ENCODE measurements around the gene VCAN.
"Not testable (repeated sequence)": the region's sequence is repeated elsewhere in the genome, so short reads cannot be mapped to it uniquely, and the experiment has no call there.

VCAN gene

GRCh38 chr5:83471405-83472212 lies at the start of gene VCAN:
Gene VCAN (plus strand): TSS chr5:83471744. CDS start chr5:83483519, 11,775 bp downstream.
- DNase-seq, result no peak

GRCh38 chr5:83422284-83422683 lies 49.3 kb upstream of the VCAN start:
- DNase-seq, result no peak

GRCh38 chr5:83426855-83427254 lies 44.7 kb upstream of the VCAN start:
- no peak for DNase-seq

GRCh38 chr5:83428126-83428525 lies 43.4 kb upstream of the VCAN start:
- no peak for DNase-seq

- DNase-seq, result no peak
Measured at GRCh38 chr5:83428890-83429289, 42.7 kb upstream of the VCAN start.

- DNase-seq, result peak; percentile 21
Measured at GRCh38 chr5:83430130-83431010, 41.2 kb upstream of the VCAN start.

- DNase-seq, result no peak
Measured at GRCh38 chr5:83433891-83434290, 37.7 kb upstream of the VCAN start.

- DNase-seq, result no peak
Measured at GRCh38 chr5:83434946-83435345, 36.6 kb upstream of the VCAN start.

GRCh38 chr5:83436276-83436675 lies 35.3 kb upstream of the VCAN start:
- DNase-seq, result no peak

- not testable (repeated sequence) for DNase-seq
Measured at GRCh38 chr5:83437697-83438096, 33.8 kb upstream of the VCAN start.

GRCh38 chr5:83440826-83441225 lies 30.7 kb upstream of the VCAN start:
- DNase-seq, result no peak

GRCh38 chr5:83441747-83442146 lies 29.8 kb upstream of the VCAN start:
- no peak for DNase-seq

- DNase-seq, result no peak
Measured at GRCh38 chr5:83443534-83443933, 28.0 kb upstream of the VCAN start.

- no peak for DNase-seq
Measured at GRCh38 chr5:83444445-83444844, 27.1 kb upstream of the VCAN start.

GRCh38 chr5:83446253-83446947 lies 25.1 kb upstream of the VCAN start:
- DNase-seq, result no peak

GRCh38 chr5:83447533-83447932 lies 24.0 kb upstream of the VCAN start:
- DNase-seq, result no peak

GRCh38 chr5:83450183-83450966 lies 21.2 kb upstream of the VCAN start:
- no peak for DNase-seq

- DNase-seq, result no peak
Measured at GRCh38 chr5:83450967-83451248, 20.6 kb upstream of the VCAN start.

- DNase-seq, result no peak
Measured at GRCh38 chr5:83451955-83452354, 19.6 kb upstream of the VCAN start.

- no peak for DNase-seq
Measured at GRCh38 chr5:83453937-83454336, 17.6 kb upstream of the VCAN start.

- DNase-seq, result no peak
Measured at GRCh38 chr5:83464261-83464660, 7.3 kb upstream of the VCAN start.

GRCh38 chr5:83467371-83468035 lies 4.0 kb upstream of the VCAN start:
- no peak for DNase-seq

All from activated effector memory CD4-positive, alpha-beta T cell treated with Interleukin-2 at 50 U/mL for 16 hours (primary cell).